ENCODE measurements around the gene NKD2.

DNA sequence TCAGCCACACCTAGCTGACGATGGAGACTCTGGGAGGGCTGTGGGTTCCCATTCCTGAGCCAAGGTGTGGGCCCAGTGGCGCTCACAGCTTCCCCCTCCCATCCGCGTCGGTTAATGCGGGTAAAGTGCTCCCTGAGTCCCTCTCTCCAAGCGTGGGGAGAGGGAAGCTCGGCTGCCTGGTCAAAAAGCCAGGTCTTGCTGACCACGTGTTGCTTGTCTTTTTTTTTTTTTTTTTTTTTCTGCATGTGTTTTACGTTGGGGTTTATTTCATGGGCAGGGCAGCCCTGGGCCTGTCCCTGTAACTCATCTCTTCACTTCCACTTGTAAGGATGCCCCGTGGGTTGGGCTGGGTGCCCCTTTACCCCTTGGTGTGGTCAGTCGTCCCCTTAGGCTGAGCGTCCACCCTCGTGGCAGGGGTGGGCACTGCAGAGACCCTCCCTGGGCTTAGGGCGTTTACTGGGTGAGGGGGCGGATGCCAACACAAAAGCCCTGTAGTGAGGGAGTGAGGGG is 11.9 kb downstream of the NKD2 start:
- no peak for TF ChIP-seq POLR2A (IDR thresholded peaks at IDR 0.05; ENCODE audit: low read depth, low read length)
- TF ChIP-seq SMC3 (IDR thresholded peaks at IDR 0.05; ENCODE audit: low read depth, low read length), result no peak
- TF ChIP-seq, protein P1, sequence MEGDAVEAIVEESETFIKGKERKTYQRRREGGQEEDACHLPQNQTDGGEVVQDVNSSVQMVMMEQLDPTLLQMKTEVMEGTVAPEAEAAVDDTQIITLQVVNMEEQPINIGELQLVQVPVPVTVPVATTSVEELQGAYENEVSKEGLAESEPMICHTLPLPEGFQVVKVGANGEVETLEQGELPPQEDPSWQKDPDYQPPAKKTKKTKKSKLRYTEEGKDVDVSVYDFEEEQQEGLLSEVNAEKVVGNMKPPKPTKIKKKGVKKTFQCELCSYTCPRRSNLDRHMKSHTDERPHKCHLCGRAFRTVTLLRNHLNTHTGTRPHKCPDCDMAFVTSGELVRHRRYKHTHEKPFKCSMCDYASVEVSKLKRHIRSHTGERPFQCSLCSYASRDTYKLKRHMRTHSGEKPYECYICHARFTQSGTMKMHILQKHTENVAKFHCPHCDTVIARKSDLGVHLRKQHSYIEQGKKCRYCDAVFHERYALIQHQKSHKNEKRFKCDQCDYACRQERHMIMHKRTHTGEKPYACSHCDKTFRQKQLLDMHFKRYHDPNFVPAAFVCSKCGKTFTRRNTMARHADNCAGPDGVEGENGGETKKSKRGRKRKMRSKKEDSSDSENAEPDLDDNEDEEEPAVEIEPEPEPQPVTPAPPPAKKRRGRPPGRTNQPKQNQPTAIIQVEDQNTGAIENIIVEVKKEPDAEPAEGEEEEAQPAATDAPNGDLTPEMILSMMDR (conservative IDR thresholded peaks at IDR 0.05; ENCODE audit: low read depth, low read length), result no peak
- TF ChIP-seq CEBPB (IDR thresholded peaks at IDR 0.05; ENCODE audit: low read depth, low read length), result no peak
- TF ChIP-seq MXI1 (IDR thresholded peaks at IDR 0.05; ENCODE audit: borderline replicate concordance, low read depth, low read length), result no peak
- TF ChIP-seq, protein P2, sequence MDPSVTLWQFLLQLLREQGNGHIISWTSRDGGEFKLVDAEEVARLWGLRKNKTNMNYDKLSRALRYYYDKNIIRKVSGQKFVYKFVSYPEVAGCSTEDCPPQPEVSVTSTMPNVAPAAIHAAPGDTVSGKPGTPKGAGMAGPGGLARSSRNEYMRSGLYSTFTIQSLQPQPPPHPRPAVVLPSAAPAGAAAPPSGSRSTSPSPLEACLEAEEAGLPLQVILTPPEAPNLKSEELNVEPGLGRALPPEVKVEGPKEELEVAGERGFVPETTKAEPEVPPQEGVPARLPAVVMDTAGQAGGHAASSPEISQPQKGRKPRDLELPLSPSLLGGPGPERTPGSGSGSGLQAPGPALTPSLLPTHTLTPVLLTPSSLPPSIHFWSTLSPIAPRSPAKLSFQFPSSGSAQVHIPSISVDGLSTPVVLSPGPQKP (IDR thresholded peaks at IDR 0.05; ENCODE audit: borderline replicate concordance, low read depth, low read length), result no peak
- TF ChIP-seq, protein P3, sequence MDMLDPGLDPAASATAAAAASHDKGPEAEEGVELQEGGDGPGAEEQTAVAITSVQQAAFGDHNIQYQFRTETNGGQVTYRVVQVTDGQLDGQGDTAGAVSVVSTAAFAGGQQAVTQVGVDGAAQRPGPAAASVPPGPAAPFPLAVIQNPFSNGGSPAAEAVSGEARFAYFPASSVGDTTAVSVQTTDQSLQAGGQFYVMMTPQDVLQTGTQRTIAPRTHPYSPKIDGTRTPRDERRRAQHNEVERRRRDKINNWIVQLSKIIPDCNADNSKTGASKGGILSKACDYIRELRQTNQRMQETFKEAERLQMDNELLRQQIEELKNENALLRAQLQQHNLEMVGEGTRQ (IDR thresholded peaks at IDR 0.05; ENCODE audit: low read depth, low read length), result no peak
- TF ChIP-seq BHLHE40 (IDR thresholded peaks at IDR 0.05; ENCODE audit: low read depth, low read length), result no peak
- TF ChIP-seq RAD21 (IDR thresholded peaks at IDR 0.05; ENCODE audit: low read length), result no peak
- TF ChIP-seq FOS (IDR thresholded peaks at IDR 0.05; ENCODE audit: low read depth, low read length), result no peak

Measured in IMR-90 (cell line).